Measurements from ENCODE around the gene SORBS2.

GRCh38 chr4:185797018-185797417 lies 15.0 kb downstream of the SORBS2 start:
- no peak for TF ChIP-seq CTCF (conservative IDR thresholded peaks at IDR 0.05 in 1 of 2, IDR thresholded peaks at IDR 0.05 in 1 of 2; ENCODE audit: low read depth in 1 of 2, low read length in 2 of 2)
- TF ChIP-seq EZH2 (IDR thresholded peaks at IDR 0.05; ENCODE audit: low read length, missing control alignments) = no peak

Data from fibroblast of lung (primary cell).